HG02938 (cell line): ENCODE results near the gene SND1.

Source experiments
- ATAC-seq: cut with Tn5 transposase; IDR thresholded peaks from one replicate; pipeline ENCODE4 v1.9.1; 2021; ENCODE audit warnings: mild to moderate bottlenecking, moderate library complexity; ENCODE audit not compliant: unreplicated experiment

SND1 gene

GRCh38 chr7:127885843-127886242, 233.8 kb downstream of the SND1 start:
- ATAC-seq = no peak

- no peak for ATAC-seq
These were observed 234.3 kb downstream of the SND1 start for GRCh38 chr7:127886248-127886647.

DNA sequence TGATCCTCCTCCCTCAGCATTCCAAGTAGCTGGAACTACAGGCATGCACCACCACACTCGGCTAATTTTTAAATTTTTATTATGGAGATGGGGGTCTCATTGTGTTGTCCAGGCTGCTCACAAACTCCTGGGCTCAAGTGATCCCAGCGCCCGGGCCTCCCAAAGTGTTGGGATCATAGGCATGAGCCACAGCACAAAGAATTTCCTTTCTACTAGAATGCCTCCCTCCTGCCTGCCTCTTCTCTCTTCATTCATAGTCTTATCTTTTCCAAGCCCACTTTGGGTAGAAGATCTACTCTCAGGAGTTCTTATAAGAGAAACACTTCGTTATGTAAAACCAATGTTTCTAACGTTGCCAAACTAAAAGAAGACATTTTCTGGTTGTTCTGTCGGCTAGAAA, 235.1 kb downstream of the SND1 start:
- no peak for ATAC-seq

DNA sequence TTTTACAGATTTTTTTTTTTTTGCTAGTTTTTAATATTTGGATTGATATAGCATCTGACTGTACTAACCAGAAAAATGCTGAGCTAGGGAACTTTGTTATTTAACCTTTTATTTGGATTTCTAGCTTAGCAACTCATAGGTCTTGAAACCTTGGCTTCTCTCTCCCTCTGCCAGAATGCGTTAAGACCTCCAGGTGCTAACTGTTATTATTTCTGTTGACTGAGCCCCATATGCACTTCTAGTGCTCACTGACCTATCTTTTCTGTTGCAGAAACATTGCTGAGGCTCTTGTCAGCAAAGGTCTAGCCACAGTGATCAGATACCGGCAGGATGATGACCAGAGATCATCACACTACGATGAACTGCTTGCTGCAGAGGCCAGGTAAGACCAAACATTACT, 235.6 kb downstream of the SND1 start:
- no peak for ATAC-seq

DNA sequence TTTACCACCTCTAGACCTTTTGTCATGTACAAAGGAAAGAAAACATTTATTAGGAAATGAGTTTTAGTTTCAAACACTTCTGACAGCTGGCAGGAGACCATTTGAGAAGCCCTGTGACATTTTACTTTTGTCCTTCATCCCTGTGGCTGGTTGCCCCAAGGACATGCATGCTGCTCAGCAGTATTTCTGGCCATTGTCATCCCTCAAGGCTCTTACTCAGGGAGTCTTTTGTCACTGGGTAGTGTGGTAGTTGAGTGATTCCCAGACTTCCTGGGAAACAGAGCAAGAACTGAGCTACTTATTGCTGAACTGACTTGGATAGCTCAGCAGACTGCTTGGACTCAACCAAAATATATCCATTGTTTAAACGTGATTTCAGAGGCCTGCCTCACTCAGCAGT, 236.4 kb downstream of the SND1 start:
- ATAC-seq = no peak

- no peak for ATAC-seq
These were observed 236.8 kb downstream of the SND1 start for GRCh38 chr7:127888825-127889224.

GRCh38 chr7:127889677-127890076, 237.7 kb downstream of the SND1 start:
- ATAC-seq = no peak

DNA sequence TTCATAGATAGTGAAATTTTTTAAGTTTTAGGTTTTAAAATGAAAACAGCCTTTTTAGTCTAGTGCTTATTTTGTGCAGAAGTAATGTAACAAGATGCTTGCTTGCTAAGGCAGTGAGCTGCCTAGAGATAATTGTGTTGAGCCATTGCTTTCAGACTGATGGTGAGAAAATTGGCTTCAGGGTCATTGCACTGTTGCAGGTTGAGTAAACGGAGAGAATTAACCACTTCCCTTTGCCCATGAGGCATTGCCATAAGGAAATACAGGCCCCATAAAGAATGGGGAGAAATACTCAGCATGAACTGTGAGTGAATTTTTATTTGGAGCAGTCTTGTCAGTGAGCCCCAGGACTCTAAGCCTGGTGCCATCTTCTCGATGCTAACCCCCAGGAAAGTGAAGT, 238.7 kb downstream of the SND1 start:
- ATAC-seq = no peak

DNA sequence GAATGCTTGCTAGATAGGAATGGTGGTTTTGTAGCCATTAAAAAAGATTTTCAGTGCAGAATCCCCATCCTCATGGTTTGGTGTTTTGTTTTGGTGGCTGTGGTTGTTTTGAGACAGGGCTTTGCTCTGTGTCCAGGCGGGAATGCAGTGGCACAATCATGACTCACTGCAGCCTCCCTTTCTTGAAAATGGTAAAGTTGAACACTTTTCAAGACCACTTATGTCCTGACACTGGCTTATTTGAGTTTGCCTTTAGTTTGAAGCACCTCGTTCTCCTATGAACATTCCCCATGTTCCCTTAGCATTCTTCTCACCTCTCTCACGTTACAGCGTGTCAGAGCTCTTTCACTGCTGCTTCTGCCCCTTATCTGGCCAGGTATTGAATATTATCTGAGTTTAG, 239.2 kb downstream of the SND1 start:
- ATAC-seq = no peak

- ATAC-seq = no peak
These were observed 240.0 kb downstream of the SND1 start for GRCh38 chr7:127891854-127892438.

DNA sequence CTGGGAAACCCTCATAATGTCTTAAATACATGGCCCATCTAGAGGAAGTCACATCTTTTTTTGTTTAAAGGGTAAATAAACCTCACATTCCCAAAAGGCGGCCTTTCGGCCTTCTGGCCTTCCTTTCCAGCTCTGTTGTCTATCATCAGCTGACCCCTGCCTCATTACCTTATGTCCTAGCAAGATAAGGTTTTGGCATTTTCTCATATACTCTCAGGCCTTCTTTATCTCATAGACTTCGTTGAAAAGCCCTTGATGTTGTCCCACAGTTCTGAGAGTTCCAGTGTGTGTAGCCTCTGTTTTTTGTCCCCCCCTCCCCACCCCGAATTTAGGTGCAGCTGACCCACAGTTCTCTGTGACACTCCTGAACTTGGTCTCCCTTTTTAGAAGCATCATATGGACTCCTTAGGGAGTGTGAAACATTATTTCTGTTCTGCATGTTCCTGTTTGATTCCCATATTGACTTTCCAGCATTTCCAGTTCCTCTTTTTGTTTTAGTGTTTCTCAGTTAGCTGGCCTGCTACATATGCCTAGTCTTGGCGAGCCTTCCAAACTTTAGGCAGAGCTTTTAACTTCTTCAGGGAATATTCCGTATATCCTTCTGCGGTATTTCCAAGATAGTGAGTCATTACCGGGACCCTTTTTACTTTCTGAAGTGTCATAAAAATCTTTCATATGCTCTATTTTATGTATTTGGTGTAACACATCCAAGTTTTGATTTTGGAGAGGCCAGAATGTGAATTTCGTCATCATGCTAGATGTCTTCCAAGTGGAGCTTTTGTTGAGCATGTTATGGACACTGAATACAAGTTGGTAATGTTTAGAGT, 240.7 kb downstream of the SND1 start:
- ATAC-seq = no peak

GRCh38 chr7:127893547-127893946, 241.6 kb downstream of the SND1 start:
- no peak for ATAC-seq

DNA sequence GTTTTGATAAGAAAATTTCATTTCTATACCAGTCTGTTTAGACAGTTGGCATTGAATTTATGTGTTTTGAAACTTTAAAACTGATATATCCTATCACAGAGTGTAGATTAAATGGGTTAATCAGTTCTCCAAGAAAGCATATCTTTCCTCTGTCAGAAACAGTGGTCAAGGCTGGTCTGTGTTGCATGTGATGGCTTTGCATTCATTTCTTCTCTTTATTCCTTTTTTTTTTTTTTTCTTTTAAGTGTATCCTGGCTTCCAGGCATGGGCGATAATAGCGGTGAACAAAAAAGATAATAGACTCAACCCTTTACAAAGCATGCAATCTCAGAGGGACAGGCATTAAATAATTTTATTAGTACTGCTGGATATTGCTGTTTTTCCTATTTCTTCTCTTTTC, 242.6 kb downstream of the SND1 start:
- ATAC-seq = no peak

GRCh38 chr7:127895360-127895759, 243.4 kb downstream of the SND1 start:
- ATAC-seq = no peak

DNA sequence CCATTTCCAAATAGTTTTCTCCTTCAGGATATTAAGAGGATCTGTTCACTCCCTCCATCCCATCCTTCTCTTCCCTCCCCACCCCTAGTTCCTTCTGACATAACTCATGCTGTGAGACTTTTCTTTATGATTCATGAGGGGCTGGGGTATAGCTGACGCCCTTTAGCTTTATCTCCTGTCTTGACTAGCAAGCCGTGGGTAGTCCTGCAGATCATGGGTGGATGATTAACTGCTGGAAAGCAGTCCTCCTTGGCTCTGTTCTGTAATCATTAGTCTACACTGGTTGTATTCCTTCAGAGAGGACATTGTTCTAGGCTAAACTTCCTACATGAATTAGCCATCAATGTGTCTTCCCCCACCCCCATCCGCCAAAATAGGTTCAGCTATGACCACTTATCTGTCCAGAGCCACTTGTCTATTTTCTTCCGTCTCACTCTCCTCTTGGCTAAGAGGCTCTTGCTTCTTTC, 243.9 kb downstream of the SND1 start:
- ATAC-seq = no peak

DNA sequence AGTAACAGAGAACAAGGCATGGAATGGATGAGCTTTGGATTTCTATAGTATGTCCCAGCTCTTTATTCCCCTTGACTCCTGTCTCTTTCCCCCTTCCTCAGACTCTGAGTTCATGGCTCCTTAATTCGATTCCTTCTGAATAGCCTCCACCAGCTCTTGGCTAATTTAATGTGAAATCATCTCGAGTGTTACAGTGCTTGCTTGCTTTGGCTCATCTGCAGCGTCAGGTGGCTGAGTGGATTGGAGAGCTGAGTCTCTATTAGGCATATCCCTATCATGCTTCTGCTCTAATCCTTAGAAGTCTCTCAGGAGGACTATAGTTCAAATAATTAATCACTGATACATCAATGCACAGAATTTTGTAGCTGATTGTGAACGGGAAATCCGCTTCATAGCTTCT, 244.7 kb downstream of the SND1 start:
- ATAC-seq = no peak

GRCh38 chr7:127897704-127898454, 245.9 kb downstream of the SND1 start:
- no peak for ATAC-seq

GRCh38 chr7:127899411-127899810, 247.4 kb downstream of the SND1 start:
- no peak for ATAC-seq

GRCh38 chr7:127900141-127900540, 248.1 kb downstream of the SND1 start:
- ATAC-seq = no peak

- ATAC-seq = no peak
These were observed 249.0 kb downstream of the SND1 start for GRCh38 chr7:127900732-127901685.
